Measurements from ENCODE around the gene SEMA3F.

Gene SEMA3F

DNA sequence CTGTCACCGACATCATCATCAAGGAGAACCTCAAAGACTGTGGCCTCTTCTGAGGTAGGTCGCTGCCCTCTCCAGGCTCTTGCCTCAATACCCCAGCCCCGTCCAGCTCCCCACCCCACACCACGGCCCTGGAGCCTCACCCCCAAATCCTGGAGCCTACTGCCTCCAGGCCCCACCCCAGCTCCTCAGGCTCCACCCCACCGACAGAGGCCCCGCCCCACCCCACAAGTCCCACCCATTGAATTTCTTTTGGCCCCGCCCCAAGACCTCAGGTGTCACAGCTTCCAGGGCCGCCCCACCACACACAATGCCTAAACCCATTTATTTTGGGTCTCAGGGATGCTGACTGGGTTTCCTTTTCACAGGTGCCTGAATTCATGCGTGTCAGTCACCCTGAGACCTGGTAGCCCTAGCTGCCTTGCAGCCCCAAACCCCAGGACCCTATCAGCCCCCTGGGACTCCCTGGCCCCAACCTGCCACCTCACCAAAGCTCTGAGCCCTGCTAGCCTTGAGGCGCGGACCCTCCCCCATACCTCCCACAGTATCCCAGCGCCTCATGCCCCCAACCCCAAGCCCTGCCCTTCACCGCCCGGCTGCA, 39.9 kb downstream of the SEMA3F start:
- TF ChIP-seq, protein P1, sequence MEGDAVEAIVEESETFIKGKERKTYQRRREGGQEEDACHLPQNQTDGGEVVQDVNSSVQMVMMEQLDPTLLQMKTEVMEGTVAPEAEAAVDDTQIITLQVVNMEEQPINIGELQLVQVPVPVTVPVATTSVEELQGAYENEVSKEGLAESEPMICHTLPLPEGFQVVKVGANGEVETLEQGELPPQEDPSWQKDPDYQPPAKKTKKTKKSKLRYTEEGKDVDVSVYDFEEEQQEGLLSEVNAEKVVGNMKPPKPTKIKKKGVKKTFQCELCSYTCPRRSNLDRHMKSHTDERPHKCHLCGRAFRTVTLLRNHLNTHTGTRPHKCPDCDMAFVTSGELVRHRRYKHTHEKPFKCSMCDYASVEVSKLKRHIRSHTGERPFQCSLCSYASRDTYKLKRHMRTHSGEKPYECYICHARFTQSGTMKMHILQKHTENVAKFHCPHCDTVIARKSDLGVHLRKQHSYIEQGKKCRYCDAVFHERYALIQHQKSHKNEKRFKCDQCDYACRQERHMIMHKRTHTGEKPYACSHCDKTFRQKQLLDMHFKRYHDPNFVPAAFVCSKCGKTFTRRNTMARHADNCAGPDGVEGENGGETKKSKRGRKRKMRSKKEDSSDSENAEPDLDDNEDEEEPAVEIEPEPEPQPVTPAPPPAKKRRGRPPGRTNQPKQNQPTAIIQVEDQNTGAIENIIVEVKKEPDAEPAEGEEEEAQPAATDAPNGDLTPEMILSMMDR (IDR thresholded peaks at IDR 0.05; ENCODE audit: insufficient read depth, low read depth, low read length, missing control alignments): no peak
- no peak overlapping the region for H3K4me3 ChIP-seq (ENCODE audit: low read length)
- no peak for DNase-seq (ENCODE audit: low read depth)

DNA sequence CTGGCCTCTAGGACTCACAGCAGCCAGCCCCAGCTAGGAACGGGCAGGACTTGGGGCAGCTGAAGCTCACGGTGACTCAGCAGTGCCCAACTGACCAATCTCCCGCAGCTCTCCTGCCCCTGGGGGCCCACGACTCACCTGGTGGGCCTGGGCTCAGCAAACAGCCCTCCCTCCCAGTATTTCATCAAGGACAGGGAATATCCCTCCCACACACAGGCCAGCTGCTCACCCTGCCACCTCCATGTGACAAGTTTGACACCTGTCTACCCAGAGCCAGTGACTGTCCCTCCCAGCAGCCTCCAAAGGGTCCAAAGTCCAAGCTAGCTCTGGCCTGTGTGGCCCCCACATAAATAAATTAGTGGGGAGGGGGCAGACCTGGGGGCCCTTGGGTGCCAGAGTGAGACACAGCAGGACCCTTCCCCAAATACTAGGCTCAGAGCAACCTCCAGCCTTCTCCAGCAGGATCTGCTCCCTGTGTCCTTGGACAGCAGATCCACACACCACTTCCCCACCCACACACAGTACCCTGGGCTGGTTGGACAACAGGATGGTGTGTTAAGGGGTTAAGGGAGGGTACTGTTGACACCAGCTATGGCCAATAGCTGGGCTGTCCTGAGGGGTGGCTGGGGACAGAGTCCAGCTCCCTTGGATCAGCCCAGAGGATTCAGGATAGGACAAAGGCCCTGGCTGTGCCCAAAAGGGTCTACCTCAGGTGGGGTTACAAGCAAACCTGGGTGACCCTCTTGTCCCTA, 40.6 kb downstream of the SEMA3F start:
- DNase-seq (ENCODE audit: low read depth): no peak
- TF ChIP-seq, protein P1 (IDR thresholded peaks at IDR 0.05; ENCODE audit: insufficient read depth, low read depth, low read length, missing control alignments): no peak
- H3K4me3 ChIP-seq (ENCODE audit: low read length): no peak overlapping the region

DNA sequence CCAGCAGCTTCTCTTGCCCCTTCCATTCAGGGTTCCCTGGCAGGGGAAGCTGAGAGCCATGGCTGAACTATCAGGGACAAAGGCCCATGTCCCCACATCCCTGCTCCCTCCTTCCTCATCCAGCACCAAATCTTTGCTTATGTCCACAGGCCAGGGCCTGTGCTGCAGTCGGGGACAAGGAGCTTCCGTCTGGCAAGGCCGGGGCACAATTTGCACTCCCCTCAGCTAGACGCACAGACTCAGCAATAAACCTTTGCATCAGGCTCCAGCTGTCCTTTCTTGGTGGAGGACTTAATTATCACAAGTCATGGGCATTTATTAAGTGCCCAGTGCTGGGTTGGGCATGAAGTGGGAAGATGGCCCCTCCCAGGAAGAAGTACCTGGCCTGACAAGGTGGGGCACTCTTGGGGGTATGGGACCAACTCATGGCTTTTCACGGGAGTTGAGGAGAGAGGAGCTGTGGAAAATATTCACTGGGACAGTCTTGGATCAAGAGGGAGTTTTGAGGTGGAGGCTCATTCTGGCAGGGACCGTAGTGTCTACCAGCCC, 41.2 kb downstream of the SEMA3F start:
- H3K4me3 ChIP-seq (ENCODE audit: low read length): no peak overlapping the region
- TF ChIP-seq, protein P1 (IDR thresholded peaks at IDR 0.05; ENCODE audit: insufficient read depth, low read depth, low read length, missing control alignments): no peak
- no peak for DNase-seq (ENCODE audit: low read depth)

DNA sequence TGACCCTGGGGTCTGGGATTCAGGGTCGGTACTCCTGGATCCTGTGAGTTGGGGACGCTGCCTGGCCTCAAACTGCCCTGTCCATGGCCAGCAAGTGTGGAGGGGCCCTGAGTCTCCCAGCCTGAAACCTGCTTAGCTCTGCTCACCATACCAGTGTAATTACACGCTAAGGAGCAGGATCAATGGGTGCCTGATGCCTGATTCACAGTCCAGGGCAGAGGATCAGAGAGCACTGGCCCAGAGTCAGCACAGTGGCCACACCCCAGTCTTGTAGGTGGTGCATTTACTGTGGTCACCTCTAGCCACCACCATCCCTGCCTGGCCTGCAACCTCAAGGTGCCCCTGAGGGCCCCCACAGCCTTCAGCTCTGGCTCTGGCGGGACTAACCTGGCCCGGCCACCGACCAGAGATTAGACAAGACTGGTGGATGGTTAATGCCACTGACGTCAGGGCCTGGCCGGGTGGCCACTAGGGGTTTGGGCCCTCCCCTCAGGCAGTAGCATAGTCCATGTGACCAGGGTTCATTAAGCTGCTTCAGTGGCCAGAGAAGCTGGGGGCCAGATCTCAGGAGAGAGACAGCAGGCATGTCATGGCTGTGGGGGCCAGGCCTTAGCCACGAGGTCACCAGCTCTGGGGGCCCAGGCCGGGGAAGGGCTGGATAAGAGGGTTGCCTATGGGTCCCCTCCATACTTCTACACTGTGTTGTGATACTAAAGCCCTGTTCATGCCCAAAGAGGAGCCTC, 46.6 kb downstream of the SEMA3F start:
- TF ChIP-seq, protein P1 (IDR thresholded peaks at IDR 0.05; ENCODE audit: insufficient read depth, low read depth, low read length, missing control alignments): no peak
- DNase-seq (ENCODE audit: low read depth): no peak
- H3K4me3 ChIP-seq (ENCODE audit: low read length): no peak overlapping the region

DNA sequence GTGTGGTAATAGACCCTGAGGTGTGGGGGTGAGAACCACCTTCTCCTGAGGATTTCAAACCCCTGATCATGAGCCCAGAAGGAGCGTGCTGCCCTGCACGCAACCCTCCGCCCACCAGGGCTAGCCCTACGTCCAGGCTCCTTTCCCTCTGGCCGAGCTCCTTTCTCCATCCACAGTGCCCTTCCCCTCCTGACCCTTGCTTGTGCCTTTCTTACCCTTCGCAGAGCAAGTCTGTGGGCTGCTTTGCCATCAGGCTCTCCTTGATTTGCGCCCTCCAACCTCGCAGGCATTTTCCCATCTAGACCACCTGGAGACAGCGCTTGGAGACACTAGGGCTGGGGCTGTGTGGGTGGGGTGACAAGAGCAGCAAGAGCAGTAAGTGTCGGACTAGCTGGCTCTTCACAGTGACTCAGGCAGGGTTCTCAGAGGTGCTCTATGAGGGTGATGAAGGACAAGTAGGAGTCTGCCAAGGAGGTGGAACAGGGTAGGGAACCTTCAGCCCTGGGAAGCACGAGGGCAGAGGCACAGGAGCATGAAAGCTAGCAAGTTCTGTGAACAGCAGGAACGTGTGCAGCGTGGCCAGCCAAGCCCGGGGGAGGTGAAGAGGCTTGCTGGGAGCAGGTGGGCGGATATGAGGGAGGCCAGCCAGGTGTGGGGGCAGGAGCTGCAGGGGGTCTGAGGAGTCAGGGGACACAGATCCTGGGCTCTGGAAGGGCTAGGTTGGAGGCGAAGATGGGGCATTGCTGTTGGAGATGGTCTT, 47.4 kb downstream of the SEMA3F start:
- no peak for DNase-seq (ENCODE audit: low read depth)
- no peak overlapping the region for H3K4me3 ChIP-seq (ENCODE audit: low read length)
- TF ChIP-seq, protein P1 (IDR thresholded peaks at IDR 0.05; ENCODE audit: insufficient read depth, low read depth, low read length, missing control alignments): no peak

DNA sequence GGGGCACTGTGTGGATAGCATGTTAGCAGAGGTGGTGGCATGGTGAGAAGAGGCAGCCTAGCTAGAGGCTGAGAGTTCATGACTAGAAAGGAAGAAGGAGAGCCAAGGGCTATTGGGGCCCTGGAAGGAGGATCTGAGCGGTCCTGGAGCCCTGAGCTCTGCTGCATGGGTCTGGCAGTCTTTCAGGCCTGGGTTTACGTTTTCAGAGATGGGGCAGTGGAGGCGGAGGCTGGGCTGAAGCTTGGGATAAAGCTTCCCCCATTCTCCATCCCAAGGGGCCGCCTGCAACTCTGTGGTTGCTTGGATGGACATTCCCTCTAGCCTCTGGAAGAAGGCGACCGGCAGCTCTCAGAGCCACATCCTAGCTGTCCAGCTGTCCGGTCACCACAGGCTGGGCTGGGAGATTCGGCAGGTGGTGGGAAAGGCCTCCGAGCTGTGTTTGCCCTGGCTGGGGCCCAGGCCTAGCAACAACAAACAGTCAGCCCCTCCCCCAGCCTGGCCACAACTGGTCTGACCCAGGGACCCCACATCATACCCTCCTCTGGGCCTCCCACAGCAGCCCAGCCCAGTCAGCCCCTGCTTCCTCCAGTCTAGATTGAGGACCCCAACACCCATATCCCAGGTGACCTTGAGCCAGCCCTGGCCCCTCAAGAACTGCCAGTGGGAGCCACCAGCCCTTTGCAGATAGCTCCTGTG, 48.1 kb downstream of the SEMA3F start:
- H3K4me3 ChIP-seq (ENCODE audit: low read length): no peak overlapping the region

More for the DNA sequence above, 48.1 kb downstream of the SEMA3F start:
- DNase-seq (ENCODE audit: low read depth): no peak
- TF ChIP-seq, protein P1 (IDR thresholded peaks at IDR 0.05; ENCODE audit: insufficient read depth, low read depth, low read length, missing control alignments): no peak

Measured in epithelial cell of esophagus (primary cell).